Measurements from ENCODE around the gene CLCN6. TPM values are rescaled to one million over a fixed set of nuclear protein-coding genes. Genes with fewer than 3 reads are reported as not detected.

CLCN6 gene
- total RNA-seq, 1 donor from 2014 or later, result 29.2 TPM

- no peaks in the 10 kb centered on the region for H3K9me3 ChIP-seq
- intact Hi-C loops (cut with DNase I), result no loop called here
- H3K4me3 ChIP-seq, result peak within 1 kb of the TSS; percentile 17
- H3K27me3 ChIP-seq (ENCODE audit: low read depth), result peaks cover 18% of the 10 kb centered on the region
- no peak for TF ChIP-seq CTCF (IDR thresholded peaks at IDR 0.05)
- H3K4me1 ChIP-seq, result no peaks in the 10 kb centered on the region
- H3K36me3 ChIP-seq, result no peaks in the 10 kb centered on the region
- DNase-seq (no peak), ATAC-seq (peak; percentile 57 to 63)
- no peak within 1 kb of the TSS for H3K27ac ChIP-seq
Observed at GRCh38 chr1:11761988-11762406, 44.0 kb upstream of the CLCN6 start, which contains the start of gene C1orf167. Gene C1orf167 (plus strand): TSS chr1:11762193. CDS start chr1:11764401, 2,208 bp downstream.

- no peaks in the 10 kb centered on the region for H3K9me3 ChIP-seq
- ATAC-seq (no peak), DNase-seq (no peak)
- TF ChIP-seq CTCF (IDR thresholded peaks at IDR 0.05), result no peak
- H3K36me3 ChIP-seq, result no peaks in the 10 kb centered on the region
- no peaks in the 10 kb centered on the region for H3K4me1 ChIP-seq
- H3K27ac ChIP-seq, result no peak overlapping the region
- H3K27me3 ChIP-seq (ENCODE audit: low read depth), result peaks cover 18% of the 10 kb centered on the region
- H3K4me3 ChIP-seq, result no peak overlapping the region
- intact Hi-C loops (cut with DNase I), result no loop called here
Observed at GRCh38 chr1:11764115-11764514, 41.9 kb upstream of the CLCN6 start.

- Histone ChIP-seq H3K4me3 (no peak overlapping the region), H3K4me1 (no peaks in the 10 kb centered on the region), H3K27me3 (ENCODE audit: low read depth) (peaks cover 18% of the 10 kb centered on the region), H3K9me3 (no peaks in the 10 kb centered on the region), H3K36me3 (no peaks in the 10 kb centered on the region), H3K27ac (no peak overlapping the region)
- intact Hi-C loops (cut with DNase I), result no loop called here
- no peak for ATAC-seq
- TF ChIP-seq CTCF (IDR thresholded peaks at IDR 0.05), result no peak
- no peak for DNase-seq
Observed at GRCh38 chr1:11764519-11764918, 41.5 kb upstream of the CLCN6 start.

- H3K27me3 ChIP-seq (ENCODE audit: low read depth), result peaks cover 18% of the 10 kb centered on the region
- ATAC-seq, result no peak
- DNase-seq, result no peak
- H3K4me3 ChIP-seq, result no peak overlapping the region
- no peak overlapping the region for H3K27ac ChIP-seq
- intact Hi-C loops (cut with DNase I), result no loop called here
- TF ChIP-seq CTCF (IDR thresholded peaks at IDR 0.05), result no peak
- no peaks in the 10 kb centered on the region for H3K9me3 ChIP-seq
- H3K4me1 ChIP-seq, result no peaks in the 10 kb centered on the region
- no peaks in the 10 kb centered on the region for H3K36me3 ChIP-seq
Observed at GRCh38 chr1:11765661-11766428, 40.1 kb upstream of the CLCN6 start.

GRCh38 chr1:11766429-11766776, 39.6 kb upstream of the CLCN6 start:
- no peak for DNase-seq
- H3K4me3 ChIP-seq, result no peak overlapping the region
- TF ChIP-seq CTCF (IDR thresholded peaks at IDR 0.05), result no peak
- no peaks in the 10 kb centered on the region for H3K9me3 ChIP-seq
- no peaks in the 10 kb centered on the region for H3K36me3 ChIP-seq
- H3K27ac ChIP-seq, result no peak overlapping the region
- ATAC-seq, result no peak
- H3K4me1 ChIP-seq, result no peaks in the 10 kb centered on the region
- H3K27me3 ChIP-seq (ENCODE audit: low read depth), result peaks cover 14% of the 10 kb centered on the region
- intact Hi-C loops (cut with DNase I), result no loop called here

Measured in lower lobe of right lung (tissue), 2 donors.